Measurements from ENCODE around the gene CASKIN1. TPM values are rescaled to one million over a fixed set of nuclear protein-coding genes. Genes with fewer than 3 reads are reported as not detected.

Gene CASKIN1
- total RNA-seq, 5 donors from 2014 or later (not counting 1 experiment from before 2014, with no cell fraction given) = 0.06 to 0.47 TPM; not detected in 3

- DNase-seq = no peak
- Histone ChIP-seq H3K27me3 (replicated peaks in 1 of 2; ENCODE audit: control insufficient read depth in 2 of 2, extremely low read depth in 1 of 2, insufficient read depth in 2 of 2, low read length in 1 of 2) (peaks cover 0 to 37% of the 10 kb centered on the region in 2 experiments), H3K27ac (ENCODE audit: low read length) (no peak within 1 kb of the TSS), H3K36me3 (ENCODE audit: control insufficient read depth in 2 of 2, extremely low read depth in 1 of 2, insufficient read depth in 1 of 2, low read length in 1 of 2) (peaks cover 20 to 35% of the 10 kb centered on the region in 2 donors), H3K4me3 (ENCODE audit: control insufficient read depth in 1 of 2, extremely low read depth in 1 of 2, low read length in 1 of 2) (no peak within 1 kb of the TSS), H3K9me3 (no peaks in the 10 kb centered on the region), H3K4me1 (ENCODE audit: control insufficient read depth in 1 of 2, extremely low read depth in 1 of 2, insufficient read depth in 2 of 2, low read length in 2 of 2) (peaks cover 2 to 15% of the 10 kb centered on the region in 2 experiments)
- ChIA-PET POLR2A (no interaction called here), CTCF (no interaction called here)
- WGBS (ENCODE audit: insufficient coverage) = 29% methylated on average over 64 of the region's 64 CpGs
- H3K27ac Mint-ChIP-seq = no peak within 1 kb of the TSS
- ATAC-seq (replicated peaks in 1 of 4) = peak in 1 of 4 experiments; percentile 21
- H3K27me3 Mint-ChIP-seq = peaks cover 0 to 4% of the 10 kb centered on the region in 2 donors
- peaks cover 18% of the 10 kb centered on the region for H3K36me3 Mint-ChIP-seq
- no peaks in the 10 kb centered on the region for H3K9me3 Mint-ChIP-seq
- peak within 1 kb of the TSS in 1 of 3 donors; percentile 15 for H3K4me3 Mint-ChIP-seq
- H3K4me1 Mint-ChIP-seq = peaks cover 0 to 2% (median 1%) of the 10 kb centered on the region in 3 donors
Observed at GRCh38 chr16:2236337-2237101, 40.1 kb upstream of the CASKIN1 start, which contains the start of gene DNASE1L2. Gene DNASE1L2, plus strand, starts transcription at chr16:2236444. Its CDS starts 373 bp downstream, at chr16:2236817.

- 87% methylated on average over 16 of the region's 19 CpGs for WGBS (ENCODE audit: insufficient coverage)
- ChIA-PET CTCF (no interaction called here), POLR2A (no interaction called here)
- peaks cover 0 to 4% of the 10 kb centered on the region in 2 donors for H3K27me3 Mint-ChIP-seq
- DNase-seq = no peak
- peaks cover 22% of the 10 kb centered on the region for H3K36me3 Mint-ChIP-seq
- Histone ChIP-seq H3K27me3 (replicated peaks in 1 of 2; ENCODE audit: control insufficient read depth in 2 of 2, extremely low read depth in 1 of 2, insufficient read depth in 2 of 2, low read length in 1 of 2) (peaks cover 0 to 40% of the 10 kb centered on the region in 2 experiments), H3K4me3 (ENCODE audit: control insufficient read depth in 1 of 2, extremely low read depth in 1 of 2, low read length in 1 of 2) (no peak overlapping the region), H3K9me3 (no peaks in the 10 kb centered on the region), H3K27ac (ENCODE audit: low read length) (no peak overlapping the region), H3K36me3 (ENCODE audit: control insufficient read depth in 2 of 2, extremely low read depth in 1 of 2, insufficient read depth in 1 of 2, low read length in 1 of 2) (peaks cover 20 to 42% of the 10 kb centered on the region in 2 donors), H3K4me1 (ENCODE audit: control insufficient read depth in 1 of 2, extremely low read depth in 1 of 2, insufficient read depth in 2 of 2, low read length in 2 of 2) (peaks cover 2 to 15% of the 10 kb centered on the region in 2 experiments)
- peak overlapping the region in 1 of 3 donors; percentile 15 for H3K4me3 Mint-ChIP-seq
- peaks cover 0 to 2% (median 1%) of the 10 kb centered on the region in 3 donors for H3K4me1 Mint-ChIP-seq
- ATAC-seq (replicated peaks in 1 of 4) = no peak
- no peaks in the 10 kb centered on the region for H3K9me3 Mint-ChIP-seq
- H3K27ac Mint-ChIP-seq = no peak overlapping the region
Observed at GRCh38 chr16:2235695-2236336, 39.4 kb upstream of the CASKIN1 start.

- DNase-seq (no peak), ATAC-seq (replicated peaks in 1 of 4) (no peak)
- H3K36me3 Mint-ChIP-seq = peaks cover 22% of the 10 kb centered on the region
- ChIA-PET CTCF (no interaction called here), POLR2A (no interaction called here)
- H3K27me3 Mint-ChIP-seq = peaks cover 0 to 4% of the 10 kb centered on the region in 2 donors
- peaks cover 2 to 15% of the 10 kb centered on the region in 2 experiments for H3K4me1 ChIP-seq (ENCODE audit: control insufficient read depth in 1 of 2, extremely low read depth in 1 of 2, insufficient read depth in 2 of 2, low read length in 2 of 2)
- no peak overlapping the region for H3K27ac ChIP-seq (ENCODE audit: low read length)
- H3K36me3 ChIP-seq (ENCODE audit: control insufficient read depth in 2 of 2, extremely low read depth in 1 of 2, insufficient read depth in 1 of 2, low read length in 1 of 2) = peaks cover 20 to 44% of the 10 kb centered on the region in 2 donors
- H3K4me3 Mint-ChIP-seq = no peak overlapping the region
- WGBS (ENCODE audit: insufficient coverage) = 94% methylated on average over 25 of the region's 28 CpGs
- peaks cover 0 to 40% of the 10 kb centered on the region in 2 experiments for H3K27me3 ChIP-seq (replicated peaks in 1 of 2; ENCODE audit: control insufficient read depth in 2 of 2, extremely low read depth in 1 of 2, insufficient read depth in 2 of 2, low read length in 1 of 2)
- H3K9me3 Mint-ChIP-seq = no peaks in the 10 kb centered on the region
- H3K9me3 ChIP-seq = no peaks in the 10 kb centered on the region
- H3K27ac Mint-ChIP-seq = no peak overlapping the region
- no peak overlapping the region for H3K4me3 ChIP-seq (ENCODE audit: control insufficient read depth in 1 of 2, extremely low read depth in 1 of 2, low read length in 1 of 2)
- H3K4me1 Mint-ChIP-seq = peaks cover 0 to 2% (median 1%) of the 10 kb centered on the region in 3 donors
Observed at GRCh38 chr16:2235234-2235651, 38.8 kb upstream of the CASKIN1 start.

- Histone ChIP-seq H3K27me3 (replicated peaks in 1 of 2; ENCODE audit: control insufficient read depth in 2 of 2, extremely low read depth in 1 of 2, insufficient read depth in 2 of 2, low read length in 1 of 2) (peaks cover 0 to 40% of the 10 kb centered on the region in 2 experiments), H3K9me3 (no peaks in the 10 kb centered on the region), H3K27ac (ENCODE audit: low read length) (no peak overlapping the region), H3K4me1 (ENCODE audit: control insufficient read depth in 1 of 2, extremely low read depth in 1 of 2, insufficient read depth in 2 of 2, low read length in 2 of 2) (peaks cover 2 to 15% of the 10 kb centered on the region in 2 experiments), H3K36me3 (ENCODE audit: control insufficient read depth in 2 of 2, extremely low read depth in 1 of 2, insufficient read depth in 1 of 2, low read length in 1 of 2) (peaks cover 23 to 47% of the 10 kb centered on the region in 2 donors), H3K4me3 (ENCODE audit: control insufficient read depth in 1 of 2, extremely low read depth in 1 of 2, low read length in 1 of 2) (no peak overlapping the region)
- Mint-ChIP-seq H3K27me3 (peaks cover 0 to 4% of the 10 kb centered on the region in 2 donors), H3K27ac (no peak overlapping the region), H3K4me3 (no peak overlapping the region), H3K9me3 (no peaks in the 10 kb centered on the region), H3K36me3 (peaks cover 26% of the 10 kb centered on the region), H3K4me1 (peaks cover 0 to 2% (median 1%) of the 10 kb centered on the region in 3 donors)
- 93% methylated on average over 16 of the region's 18 CpGs for WGBS (ENCODE audit: insufficient coverage)
- DNase-seq = no peak
- ATAC-seq (replicated peaks in 1 of 4) = no peak
- ChIA-PET POLR2A (no interaction called here), CTCF (no interaction called here)
Observed at GRCh38 chr16:2234813-2235170, 38.4 kb upstream of the CASKIN1 start.

DNA sequence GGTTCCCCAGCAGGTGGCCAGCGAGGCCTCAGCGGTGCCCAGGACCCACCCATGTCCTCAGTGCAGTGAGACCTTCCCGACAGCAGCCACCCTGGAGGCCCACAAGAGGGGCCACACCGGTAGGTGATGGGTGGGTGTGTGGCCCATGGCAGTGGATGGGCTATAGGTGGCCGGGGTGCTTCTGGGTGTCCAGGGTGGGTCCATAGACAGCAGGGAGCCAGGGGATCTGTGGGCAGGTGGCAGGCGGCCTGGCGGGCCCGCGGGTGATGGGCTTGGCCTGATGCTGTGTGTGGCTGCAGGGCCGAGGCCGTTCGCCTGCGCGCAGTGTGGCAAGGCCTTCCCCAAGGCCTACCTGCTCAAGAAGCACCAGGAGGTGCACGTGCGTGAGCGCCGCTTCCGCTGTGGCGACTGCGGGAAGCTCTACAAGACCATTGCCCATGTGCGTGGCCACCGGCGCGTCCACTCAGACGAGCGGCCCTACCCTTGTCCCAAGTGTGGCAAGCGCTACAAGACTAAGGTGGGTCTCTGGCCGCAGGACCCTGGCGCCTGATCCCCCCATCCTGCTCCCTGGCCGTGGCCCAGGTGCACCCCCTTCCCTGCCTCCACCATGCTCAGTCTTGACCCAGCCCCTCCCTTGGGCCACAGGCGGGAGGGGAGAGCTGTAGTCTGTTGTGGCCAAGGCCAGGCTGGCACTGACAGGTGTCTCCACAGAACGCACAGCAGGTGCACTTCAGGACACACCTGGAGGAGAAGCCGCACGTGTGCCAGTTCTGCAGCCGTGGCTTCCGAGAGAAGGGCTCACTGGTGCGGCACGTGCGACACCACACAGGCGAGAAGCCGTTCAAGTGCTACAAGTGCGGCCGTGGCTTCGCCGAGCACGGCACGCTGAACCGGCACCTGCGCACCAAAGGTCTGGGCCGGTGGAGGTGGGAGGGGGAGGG, 37.7 kb upstream of the CASKIN1 start:
- ATAC-seq (replicated peaks in 1 of 4) = no peak
- H3K27ac ChIP-seq (ENCODE audit: low read length) = no peak overlapping the region
- ChIA-PET CTCF (no interaction called here), POLR2A (no interaction called here)
- no peak for DNase-seq
- H3K4me1 ChIP-seq (ENCODE audit: control insufficient read depth in 1 of 2, extremely low read depth in 1 of 2, insufficient read depth in 2 of 2, low read length in 2 of 2) = peaks cover 2 to 15% of the 10 kb centered on the region in 2 experiments
- Mint-ChIP-seq H3K27ac (no peak overlapping the region), H3K36me3 (peaks cover 30% of the 10 kb centered on the region), H3K4me1 (peaks cover 0 to 2% (median 1%) of the 10 kb centered on the region in 3 donors), H3K27me3 (peaks cover 0 to 4% of the 10 kb centered on the region in 2 donors), H3K9me3 (no peaks in the 10 kb centered on the region), H3K4me3 (no peak overlapping the region)
- H3K27me3 ChIP-seq (replicated peaks in 1 of 2; ENCODE audit: control insufficient read depth in 2 of 2, extremely low read depth in 1 of 2, insufficient read depth in 2 of 2, low read length in 1 of 2) = peaks cover 0 to 40% of the 10 kb centered on the region in 2 experiments
- no peaks in the 10 kb centered on the region for H3K9me3 ChIP-seq
- peaks cover 29 to 54% of the 10 kb centered on the region in 2 donors for H3K36me3 ChIP-seq (ENCODE audit: control insufficient read depth in 2 of 2, extremely low read depth in 1 of 2, insufficient read depth in 1 of 2, low read length in 1 of 2)
- no peak overlapping the region for H3K4me3 ChIP-seq (ENCODE audit: control insufficient read depth in 1 of 2, extremely low read depth in 1 of 2, low read length in 1 of 2)
- WGBS (ENCODE audit: insufficient coverage) = 97% methylated on average over 35 of the region's 51 CpGs
